ENCODE data around the gene SLC25A30. TPM values are rescaled to one million over a fixed set of nuclear protein-coding genes. Genes with fewer than 3 reads are reported as not detected.

The SLC25A30 gene
- total and polyA plus RNA-seq, 2 of the 13 experiments (the other 11 are each of a cell fraction or from before 2014, with no cell fraction given): 19.6 to 22.5 TPM

DNA sequence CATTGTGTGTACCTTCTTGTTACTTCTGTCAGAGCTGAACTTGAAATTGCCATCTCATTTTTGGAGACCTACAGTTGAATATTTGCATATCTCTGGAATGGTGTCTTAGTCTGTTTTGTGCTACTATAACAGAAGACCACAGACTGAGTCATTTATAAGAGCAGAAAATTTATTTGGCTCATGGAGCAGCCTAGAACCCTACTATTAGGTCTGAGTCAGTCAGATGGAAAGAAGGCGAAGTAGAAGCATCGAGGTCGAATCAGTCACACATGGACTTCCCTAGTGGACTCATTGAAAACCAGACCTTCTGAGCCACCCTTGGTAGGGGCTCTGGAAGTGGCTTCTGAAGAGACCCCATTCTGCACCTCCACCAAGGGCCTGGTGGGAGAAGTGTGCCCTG lies 43.3 kb downstream of the SLC25A30 start:
- Histone ChIP-seq H3K4me3 (replicated peaks in 1 of 3; ENCODE audit: insufficient read depth in 1 of 3, low read depth in 2 of 3, low read length in 3 of 3) (no peak overlapping the region), H3K27ac (ENCODE audit: extremely low read length, insufficient read depth, low read length) (no peak overlapping the region), H4K20me1 (ENCODE audit: insufficient read depth, low read length) (no peaks in the 10 kb centered on the region), H3K79me2 (ENCODE audit: insufficient read depth, low read length) (no peaks in the 10 kb centered on the region), H2AFZ (ENCODE audit: low read length) (no peak overlapping the region), H3K4me2 (ENCODE audit: low read depth, low read length) (no peak overlapping the region), H3K9ac (ENCODE audit: insufficient read depth, low read depth, low read length) (no peak overlapping the region), H3K9me3 (ENCODE audit: low read length) (no peaks in the 10 kb centered on the region), H3K36me3 (replicated peaks in 1 of 2; ENCODE audit: control insufficient read depth in 1 of 2, insufficient read depth in 2 of 2, low read length in 2 of 2) (peaks cover 1 to 9% of the 10 kb centered on the region in 2 experiments; a peak in 4 of 5 replicates), H3K27me3 (ENCODE audit: control insufficient read depth in 1 of 2, insufficient read depth in 2 of 2, low read length in 2 of 2) (no peaks in the 10 kb centered on the region), H3K4me1 (ENCODE audit: insufficient read depth, low read length) (no peaks in the 10 kb centered on the region)
- no peak for FAIRE-seq
- intact Hi-C loops (cut with micrococcal nuclease; ENCODE audit: unreplicated experiment): no loop called here
- BruUV-seq (replicated peaks): no TSS peak
- no peak for DNase-seq (ENCODE audit: low spot score)
- no peak for ATAC-seq
- 97% methylated on average over 3 of the region's 3 CpGs for WGBS (ENCODE audit: low lambda C conversion rate)
- POLR2A ChIA-PET: interaction anchor here (1.1 kb wide), 1 partner anchor 34 kb away, joined by 4 read pairs; the partner anchor contains the start of gene TPT1
- in situ Hi-C loops (cut with HindIII; ENCODE audit: extremely low pct_ligation_motif_present, low pct_unique_long_range_greater_than_20kb): no loop called here
- CTCF ChIA-PET (ENCODE audit: low intra/inter-chr PET ratio, low total read pairs): no interaction called here
- TF ChIP-seq, protein P1, sequence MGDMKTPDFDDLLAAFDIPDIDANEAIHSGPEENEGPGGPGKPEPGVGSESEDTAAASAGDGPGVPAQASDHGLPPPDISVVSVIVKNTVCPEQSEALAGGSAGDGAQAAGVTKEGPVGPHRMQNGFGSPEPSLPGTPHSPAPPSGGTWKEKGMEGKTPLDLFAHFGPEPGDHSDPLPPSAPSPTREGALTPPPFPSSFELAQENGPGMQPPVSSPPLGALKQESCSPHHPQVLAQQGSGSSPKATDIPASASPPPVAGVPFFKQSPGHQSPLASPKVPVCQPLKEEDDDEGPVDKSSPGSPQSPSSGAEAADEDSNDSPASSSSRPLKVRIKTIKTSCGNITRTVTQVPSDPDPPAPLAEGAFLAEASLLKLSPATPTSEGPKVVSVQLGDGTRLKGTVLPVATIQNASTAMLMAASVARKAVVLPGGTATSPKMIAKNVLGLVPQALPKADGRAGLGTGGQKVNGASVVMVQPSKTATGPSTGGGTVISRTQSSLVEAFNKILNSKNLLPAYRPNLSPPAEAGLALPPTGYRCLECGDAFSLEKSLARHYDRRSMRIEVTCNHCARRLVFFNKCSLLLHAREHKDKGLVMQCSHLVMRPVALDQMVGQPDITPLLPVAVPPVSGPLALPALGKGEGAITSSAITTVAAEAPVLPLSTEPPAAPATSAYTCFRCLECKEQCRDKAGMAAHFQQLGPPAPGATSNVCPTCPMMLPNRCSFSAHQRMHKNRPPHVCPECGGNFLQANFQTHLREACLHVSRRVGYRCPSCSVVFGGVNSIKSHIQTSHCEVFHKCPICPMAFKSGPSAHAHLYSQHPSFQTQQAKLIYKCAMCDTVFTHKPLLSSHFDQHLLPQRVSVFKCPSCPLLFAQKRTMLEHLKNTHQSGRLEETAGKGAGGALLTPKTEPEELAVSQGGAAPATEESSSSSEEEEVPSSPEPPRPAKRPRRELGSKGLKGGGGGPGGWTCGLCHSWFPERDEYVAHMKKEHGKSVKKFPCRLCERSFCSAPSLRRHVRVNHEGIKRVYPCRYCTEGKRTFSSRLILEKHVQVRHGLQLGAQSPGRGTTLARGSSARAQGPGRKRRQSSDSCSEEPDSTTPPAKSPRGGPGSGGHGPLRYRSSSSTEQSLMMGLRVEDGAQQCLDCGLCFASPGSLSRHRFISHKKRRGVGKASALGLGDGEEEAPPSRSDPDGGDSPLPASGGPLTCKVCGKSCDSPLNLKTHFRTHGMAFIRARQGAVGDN (CRISPR knock-in tag; IDR thresholded peaks at IDR 0.05): no peak
- no peak for TF ChIP-seq ZNF775 (CRISPR knock-in tag; IDR thresholded peaks at IDR 0.05; ENCODE audit: borderline replicate concordance)

DNA sequence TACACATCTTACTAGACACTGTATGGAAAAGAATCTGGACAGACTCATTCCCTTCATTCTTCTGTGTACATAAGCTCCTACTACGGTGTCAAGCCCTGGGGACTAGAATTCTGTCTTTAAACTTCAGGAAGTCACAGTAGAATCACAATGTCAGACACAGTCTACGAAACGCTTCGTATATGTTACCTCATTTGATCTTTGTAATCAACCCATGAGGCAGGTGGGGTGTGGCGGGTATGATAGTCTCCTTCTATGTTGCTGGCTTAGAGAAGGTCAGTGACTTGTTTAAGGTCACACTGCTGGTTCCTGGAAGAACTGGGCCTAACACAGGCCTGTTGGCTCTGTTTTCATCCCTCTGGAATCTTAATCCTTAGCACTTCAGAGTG lies 45.0 kb downstream of the SLC25A30 start:
- 97% methylated on average over 5 of the region's 5 CpGs for WGBS (ENCODE audit: low lambda C conversion rate)
- no peaks in the 10 kb centered on the region for H3K27me3 ChIP-seq (ENCODE audit: control insufficient read depth in 1 of 2, insufficient read depth in 2 of 2, low read length in 2 of 2)
- H4K20me1 ChIP-seq (ENCODE audit: insufficient read depth, low read length): no peaks in the 10 kb centered on the region
- in situ Hi-C loops (cut with HindIII; ENCODE audit: extremely low pct_ligation_motif_present, low pct_unique_long_range_greater_than_20kb) (no loop called here), intact Hi-C loops (cut with micrococcal nuclease; ENCODE audit: unreplicated experiment) (no loop called here)
- no peak for FAIRE-seq
- H3K79me2 ChIP-seq (ENCODE audit: insufficient read depth, low read length): no peaks in the 10 kb centered on the region
- ChIA-PET POLR2A (no interaction called here), CTCF (ENCODE audit: low intra/inter-chr PET ratio, low total read pairs) (no interaction called here)
- no TSS peak for BruUV-seq (replicated peaks)
- H3K36me3 ChIP-seq (replicated peaks in 1 of 2; ENCODE audit: control insufficient read depth in 1 of 2, insufficient read depth in 2 of 2, low read length in 2 of 2): peaks cover 2 to 11% of the 10 kb centered on the region in 2 experiments; a peak in 4 of 5 replicates
- H3K9ac ChIP-seq (ENCODE audit: insufficient read depth, low read depth, low read length): no peak overlapping the region
- no peak overlapping the region for H2AFZ ChIP-seq (ENCODE audit: low read length)
- no peak for ATAC-seq
- H3K4me1 ChIP-seq (ENCODE audit: insufficient read depth, low read length): peaks cover 5% of the 10 kb centered on the region
- no peak overlapping the region for H3K4me3 ChIP-seq (replicated peaks in 1 of 3; ENCODE audit: insufficient read depth in 1 of 3, low read depth in 2 of 3, low read length in 3 of 3)
- no peak for DNase-seq (ENCODE audit: low spot score)
- no peaks in the 10 kb centered on the region for H3K9me3 ChIP-seq (ENCODE audit: low read length)
- no peak overlapping the region for H3K27ac ChIP-seq (ENCODE audit: extremely low read length, insufficient read depth, low read length)
- no peak overlapping the region for H3K4me2 ChIP-seq (ENCODE audit: low read depth, low read length)
- TF ChIP-seq CBX1 (IDR thresholded peaks at IDR 0.05; ENCODE audit: low read depth): no peak
- no peak for TF ChIP-seq ZNF644 (CRISPR knock-in tag; IDR thresholded peaks at IDR 0.05; ENCODE audit: low read depth)
- no peak for TF ChIP-seq KAT7 (CRISPR knock-in tag; IDR thresholded peaks at IDR 0.05; ENCODE audit: borderline replicate concordance)
- no peak for TF ChIP-seq ZNF441 (CRISPR knock-in tag; IDR thresholded peaks at IDR 0.05; ENCODE audit: borderline replicate concordance)
- TF ChIP-seq, protein P2, sequence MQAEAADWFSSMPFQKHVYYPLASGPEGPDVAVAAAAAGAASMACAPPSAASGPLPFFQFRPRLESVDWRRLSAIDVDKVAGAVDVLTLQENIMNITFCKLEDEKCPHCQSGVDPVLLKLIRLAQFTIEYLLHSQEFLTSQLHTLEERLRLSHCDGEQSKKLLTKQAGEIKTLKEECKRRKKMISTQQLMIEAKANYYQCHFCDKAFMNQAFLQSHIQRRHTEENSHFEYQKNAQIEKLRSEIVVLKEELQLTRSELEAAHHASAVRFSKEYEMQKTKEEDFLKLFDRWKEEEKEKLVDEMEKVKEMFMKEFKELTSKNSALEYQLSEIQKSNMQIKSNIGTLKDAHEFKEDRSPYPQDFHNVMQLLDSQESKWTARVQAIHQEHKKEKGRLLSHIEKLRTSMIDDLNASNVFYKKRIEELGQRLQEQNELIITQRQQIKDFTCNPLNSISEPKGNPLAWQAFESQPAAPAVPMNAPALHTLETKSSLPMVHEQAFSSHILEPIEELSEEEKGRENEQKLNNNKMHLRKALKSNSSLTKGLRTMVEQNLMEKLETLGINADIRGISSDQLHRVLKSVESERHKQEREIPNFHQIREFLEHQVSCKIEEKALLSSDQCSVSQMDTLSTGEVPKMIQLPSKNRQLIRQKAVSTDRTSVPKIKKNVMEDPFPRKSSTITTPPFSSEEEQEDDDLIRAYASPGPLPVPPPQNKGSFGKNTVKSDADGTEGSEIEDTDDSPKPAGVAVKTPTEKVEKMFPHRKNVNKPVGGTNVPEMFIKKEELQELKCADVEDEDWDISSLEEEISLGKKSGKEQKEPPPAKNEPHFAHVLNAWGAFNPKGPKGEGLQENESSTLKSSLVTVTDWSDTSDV (CRISPR knock-in tag; IDR thresholded peaks at IDR 0.05): no peak
- no peak for TF ChIP-seq ZNF841 (CRISPR knock-in tag; IDR thresholded peaks at IDR 0.05; ENCODE audit: borderline replicate concordance)
- TF ChIP-seq BHLHE40 (IDR thresholded peaks at IDR 0.05; ENCODE audit: low read length): no peak
- no peak for TF ChIP-seq ZBTB1 (CRISPR knock-in tag; IDR thresholded peaks at IDR 0.05; ENCODE audit: borderline replicate concordance)
- TF ChIP-seq REPIN1 (CRISPR knock-in tag; IDR thresholded peaks at IDR 0.05; ENCODE audit: borderline replicate concordance, low read depth): no peak
- TF ChIP-seq TBP (CRISPR knock-in tag; IDR thresholded peaks at IDR 0.05): no peak
- no peak for TF ChIP-seq ZNF44 (CRISPR knock-in tag; IDR thresholded peaks at IDR 0.05)
- no peak for TF ChIP-seq ZNF547 (CRISPR knock-in tag; IDR thresholded peaks at IDR 0.05)

Data from HepG2 (cell line).